ENCODE measurements around the gene PRR14. TPM values are rescaled to one million over a fixed set of nuclear protein-coding genes. Genes with fewer than 3 reads are reported as not detected.

Gene PRR14
- polyA plus RNA-seq, 3 donors from 2014 or later, result 10.6 to 29.5 (median 12.9) TPM

DNA sequence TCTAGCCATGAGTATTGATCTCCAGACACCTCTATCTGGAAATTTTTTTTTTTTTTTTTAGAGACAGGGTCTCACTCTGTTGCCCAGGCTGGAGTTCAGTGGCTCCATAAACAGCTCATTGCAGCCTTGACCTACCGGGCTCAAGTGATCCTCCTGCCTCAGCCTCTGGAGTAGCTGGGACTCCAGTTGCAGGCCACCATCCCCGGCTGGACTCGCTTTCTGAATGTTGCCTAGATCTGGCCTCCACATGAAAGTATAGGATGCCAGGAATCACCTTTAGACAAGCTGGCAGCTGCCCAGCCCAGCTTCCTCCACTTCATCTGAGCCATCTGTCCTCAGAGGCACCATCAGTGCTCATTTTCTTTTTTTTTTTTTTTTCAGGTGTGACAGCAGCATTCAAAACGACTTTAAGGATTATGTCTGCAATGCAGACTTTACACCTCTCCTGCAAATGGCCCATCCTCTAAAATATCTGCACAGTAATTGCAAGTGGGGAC lies 6.4 kb upstream of the PRR14 start:
- no peak overlapping the region for H3K4me3 Mint-ChIP-seq
- DNase-seq, result no peak
- no peak overlapping the region for H3K27ac Mint-ChIP-seq
- no peaks in the 10 kb centered on the region for H3K27me3 Mint-ChIP-seq (ENCODE audit: low read depth in 3 of 3)
- no peaks in the 10 kb centered on the region for H3K9me3 Mint-ChIP-seq
- peaks cover 2 to 5% of the 10 kb centered on the region in 2 donors for H3K4me1 Mint-ChIP-seq
- H3K36me3 Mint-ChIP-seq, result no peaks in the 10 kb centered on the region

- H3K9me3 Mint-ChIP-seq, result no peaks in the 10 kb centered on the region
- no peak overlapping the region for H3K4me3 Mint-ChIP-seq
- H3K27me3 Mint-ChIP-seq (ENCODE audit: low read depth in 3 of 3), result peaks cover 2 to 5% (median 2%) of the 10 kb centered on the region in 3 donors
- H3K36me3 Mint-ChIP-seq, result no peaks in the 10 kb centered on the region
- peaks cover 15 to 17% of the 10 kb centered on the region in 2 donors for H3K4me1 Mint-ChIP-seq
- DNase-seq, result no peak
- no peak overlapping the region for H3K27ac Mint-ChIP-seq
Measured at GRCh38 chr16:30645727-30646126, 5.0 kb upstream of the PRR14 start.

- H3K27ac Mint-ChIP-seq, result no peak overlapping the region
- H3K27me3 Mint-ChIP-seq (ENCODE audit: low read depth in 3 of 3), result peaks cover 2 to 10% (median 8%) of the 10 kb centered on the region in 3 donors
- no peak overlapping the region for H3K4me3 Mint-ChIP-seq
- peaks cover 0 to 2% (median 0%) of the 10 kb centered on the region in 3 donors for H3K36me3 Mint-ChIP-seq
- no peak for DNase-seq
- H3K4me1 Mint-ChIP-seq, result peaks cover 22 to 27% of the 10 kb centered on the region in 2 donors
- no peaks in the 10 kb centered on the region for H3K9me3 Mint-ChIP-seq
Measured at GRCh38 chr16:30647274-30647571, 3.5 kb upstream of the PRR14 start.

- DNase-seq, result peak; percentile 72 to 79 (median 74)
- H3K4me3 Mint-ChIP-seq, result peak overlapping the region; percentile 94 to 100 (median 98)
- peak overlapping the region; percentile 96 to 99 (median 98) for H3K27ac Mint-ChIP-seq
- H3K36me3 Mint-ChIP-seq, result peaks cover 0 to 4% (median 0%) of the 10 kb centered on the region in 3 donors
- H3K4me1 Mint-ChIP-seq, result peaks cover 31 to 33% of the 10 kb centered on the region in 2 donors
- no peaks in the 10 kb centered on the region for H3K9me3 Mint-ChIP-seq
- H3K27me3 Mint-ChIP-seq (ENCODE audit: low read depth in 3 of 3), result peaks cover 2 to 10% (median 8%) of the 10 kb centered on the region in 3 donors
Measured at GRCh38 chr16:30649725-30650368, 913 bp upstream of the PRR14 start.

- Mint-ChIP-seq H3K4me3 (peak overlapping the region; percentile 94 to 100 (median 98)), H3K27ac (peak overlapping the region; percentile 96 to 99 (median 98)), H3K27me3 (ENCODE audit: low read depth in 3 of 3) (peaks cover 2 to 10% (median 8%) of the 10 kb centered on the region in 3 donors), H3K4me1 (peaks cover 34% of the 10 kb centered on the region in 2 donors), H3K9me3 (no peaks in the 10 kb centered on the region), H3K36me3 (peaks cover 0 to 10% (median 3%) of the 10 kb centered on the region in 3 donors)
- peak; percentile 71 to 74 (median 72) for DNase-seq
Measured at GRCh38 chr16:30651124-30652004, 604 bp downstream of the PRR14 start.

- H3K27me3 Mint-ChIP-seq (ENCODE audit: low read depth in 3 of 3), result peaks cover 2 to 10% (median 8%) of the 10 kb centered on the region in 3 donors
- H3K4me1 Mint-ChIP-seq, result peaks cover 35 to 37% of the 10 kb centered on the region in 2 donors
- no peak for DNase-seq
Measured at GRCh38 chr16:30652005-30652296, 1.2 kb downstream of the PRR14 start.

DNA sequence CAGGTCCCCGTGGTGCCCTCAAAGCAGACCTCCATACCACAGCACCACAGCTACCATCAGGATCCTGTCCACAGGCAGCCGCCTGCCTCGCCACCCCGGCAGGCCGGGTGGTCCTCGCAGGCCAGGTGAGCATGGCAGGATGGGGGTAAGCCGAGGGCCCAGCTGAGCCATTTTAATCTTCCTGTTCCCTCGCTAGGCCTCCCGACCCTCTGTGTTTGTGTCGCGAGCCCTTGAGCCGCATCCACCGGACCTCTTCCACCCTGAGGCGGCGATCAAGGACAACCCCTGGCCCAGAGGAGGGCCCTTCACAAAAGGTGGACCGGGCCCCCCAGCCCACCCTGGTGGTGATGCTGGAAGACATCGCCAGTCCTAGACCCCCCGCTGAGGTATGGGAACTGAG lies 2.0 kb downstream of the PRR14 start:
- Mint-ChIP-seq H3K36me3 (peaks cover 0 to 11% (median 4%) of the 10 kb centered on the region in 3 donors), H3K9me3 (no peaks in the 10 kb centered on the region), H3K27me3 (ENCODE audit: low read depth in 3 of 3) (peaks cover 5 to 10% (median 8%) of the 10 kb centered on the region in 3 donors), H3K27ac (peak overlapping the region; percentile 81 to 87 (median 87)), H3K4me1 (peaks cover 43 to 44% of the 10 kb centered on the region in 2 donors), H3K4me3 (peak overlapping the region in 4 of 5 donors; percentile 80 to 86 (median 80))
- no peak for DNase-seq

More at GRCh38 chr16:30652005-30652296, 1.2 kb downstream of the PRR14 start:
- Mint-ChIP-seq H3K36me3 (peaks cover 0 to 11% (median 4%) of the 10 kb centered on the region in 3 donors), H3K27ac (peak overlapping the region; percentile 86 to 90 (median 87)), H3K4me3 (peak overlapping the region; percentile 71 to 86 (median 80)), H3K9me3 (no peaks in the 10 kb centered on the region)

DNA sequence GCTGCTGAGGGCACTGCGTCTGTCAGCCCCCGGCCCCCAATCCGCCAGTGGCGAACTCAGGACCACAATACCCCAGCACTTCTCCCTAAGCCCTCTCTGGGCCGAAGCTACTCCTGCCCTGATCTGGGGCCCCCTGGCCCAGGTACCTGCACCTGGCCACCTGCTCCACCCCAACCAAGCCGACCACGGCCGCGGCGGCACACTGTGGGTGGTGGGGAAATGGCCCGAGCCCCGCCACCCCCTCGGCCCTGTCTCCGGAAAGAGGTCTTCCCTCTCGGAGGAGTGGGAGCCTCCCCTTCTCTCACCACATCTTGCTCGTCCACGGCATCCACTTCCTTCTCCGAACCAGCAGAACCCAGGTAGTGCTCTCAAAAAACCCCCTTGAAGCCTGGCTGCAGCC lies 4.1 kb downstream of the PRR14 start:
- DNase-seq, result no peak
- Mint-ChIP-seq H3K36me3 (peaks cover 0 to 11% (median 4%) of the 10 kb centered on the region in 3 donors), H3K27me3 (ENCODE audit: low read depth in 3 of 3) (peaks cover 14 to 20% (median 19%) of the 10 kb centered on the region in 3 donors), H3K4me3 (no peak overlapping the region), H3K4me1 (peaks cover 33 to 38% of the 10 kb centered on the region in 2 donors), H3K9me3 (no peaks in the 10 kb centered on the region), H3K27ac (no peak overlapping the region)

DNA sequence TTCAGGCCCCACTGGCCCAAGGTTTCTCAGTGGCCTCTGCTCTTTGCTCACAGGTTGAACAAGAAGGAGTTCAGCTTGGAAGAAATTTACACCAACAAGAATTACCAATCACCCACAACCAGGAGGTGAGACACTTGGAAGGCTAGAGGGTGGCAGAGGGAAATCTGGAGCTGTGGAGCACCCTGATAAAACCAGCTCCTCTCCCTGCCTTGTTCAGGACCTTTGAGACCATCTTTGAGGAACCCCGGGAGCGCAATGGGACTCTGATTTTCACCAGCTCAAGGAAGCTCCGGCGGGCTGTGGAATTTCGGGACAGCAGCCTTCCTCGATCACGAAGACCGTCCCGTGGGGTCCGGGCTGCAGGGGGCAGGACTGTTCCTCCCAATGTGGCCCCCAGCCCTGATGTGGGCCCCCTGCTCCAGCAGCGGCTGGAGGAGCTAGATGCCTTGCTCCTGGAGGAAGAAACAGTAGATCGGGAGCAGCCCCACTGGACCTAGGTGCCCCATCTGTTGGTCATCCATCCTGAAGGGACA lies 5.1 kb downstream of the PRR14 start:
- Mint-ChIP-seq H3K9me3 (no peaks in the 10 kb centered on the region), H3K4me1 (peaks cover 32 to 39% of the 10 kb centered on the region in 2 donors), H3K27ac (peak overlapping the region in 5 of 6 donors; percentile 59 to 93 (median 64)), H3K27me3 (ENCODE audit: low read depth in 3 of 3) (peaks cover 14 to 16% (median 15%) of the 10 kb centered on the region in 3 donors), H3K36me3 (peaks cover 0 to 11% (median 8%) of the 10 kb centered on the region in 3 donors), H3K4me3 (peak overlapping the region in 1 of 5 donors; percentile 65)
- DNase-seq, result no peak

DNA sequence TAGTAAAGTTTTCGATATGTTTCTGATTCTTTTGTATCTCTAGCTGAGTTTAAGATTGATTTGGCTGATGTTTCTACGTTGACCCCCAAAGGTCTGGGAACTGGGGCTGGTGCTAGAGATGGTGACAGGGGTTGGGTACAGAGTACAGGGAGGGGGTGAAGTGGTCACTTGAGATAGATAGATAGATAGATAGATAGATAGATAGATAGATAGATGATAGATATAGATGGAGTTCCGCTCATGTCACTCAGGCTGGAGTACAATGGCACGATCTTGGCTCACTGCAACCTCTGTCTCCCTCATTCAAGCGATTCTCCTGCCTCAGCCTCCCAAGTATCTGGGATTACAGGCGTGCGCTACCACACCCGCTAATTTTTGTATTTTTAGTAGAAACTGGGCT lies 5.6 kb downstream of the PRR14 start:
- Mint-ChIP-seq H3K9me3 (no peaks in the 10 kb centered on the region), H3K27me3 (ENCODE audit: low read depth in 3 of 3) (peaks cover 14 to 15% (median 14%) of the 10 kb centered on the region in 3 donors), H3K36me3 (peaks cover 0 to 14% (median 8%) of the 10 kb centered on the region in 3 donors), H3K4me3 (peak overlapping the region in 3 of 5 donors; percentile 21 to 65 (median 30)), H3K27ac (peak overlapping the region; percentile 59 to 93 (median 72)), H3K4me1 (peaks cover 35 to 44% of the 10 kb centered on the region in 2 donors)
- no peak for DNase-seq

DNA sequence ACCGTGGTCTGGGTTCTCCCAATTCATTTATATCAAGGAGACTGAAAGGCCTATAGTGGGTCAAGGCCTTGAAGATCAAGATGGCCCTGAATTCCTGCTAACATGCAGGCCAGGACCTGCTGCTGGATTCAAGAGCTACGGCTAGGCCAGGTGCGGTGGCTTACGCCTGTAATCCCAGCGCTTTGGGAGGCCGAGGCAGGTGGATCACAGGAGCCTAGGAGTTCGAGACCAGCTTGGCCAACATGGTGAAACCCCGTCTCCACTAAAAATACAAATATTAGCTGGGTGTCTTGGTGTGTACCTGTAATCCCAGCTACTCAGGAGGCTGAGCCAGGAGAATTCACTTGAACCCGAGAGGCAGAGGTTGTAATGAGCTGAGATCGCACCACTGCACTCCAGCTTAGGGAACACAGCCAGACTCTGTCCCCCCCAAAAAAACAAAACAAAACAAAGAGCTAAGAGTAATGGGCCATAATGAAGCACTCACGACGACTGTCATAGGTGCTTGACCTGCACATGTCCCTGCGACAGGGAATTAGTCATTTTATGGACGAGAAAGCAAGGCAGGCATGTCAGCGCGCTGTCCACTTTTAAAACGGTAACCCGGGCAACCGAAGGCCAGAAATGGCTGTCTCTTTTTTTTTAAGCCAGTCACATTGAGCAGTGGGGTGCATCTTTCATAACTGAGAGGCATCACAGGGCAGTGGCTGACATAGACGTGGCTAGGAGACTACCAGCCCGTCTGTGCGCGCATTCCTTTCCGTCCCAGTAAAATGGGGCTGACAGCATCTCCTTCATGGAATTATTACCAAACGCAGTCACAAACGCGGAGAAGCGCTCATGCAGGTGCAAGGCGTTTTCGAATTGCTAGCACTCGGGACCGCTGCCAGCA lies 6.5 kb downstream of the PRR14 start:
- Mint-ChIP-seq H3K27me3 (ENCODE audit: low read depth in 3 of 3) (peaks cover 9 to 15% (median 14%) of the 10 kb centered on the region in 3 donors), H3K9me3 (no peaks in the 10 kb centered on the region), H3K27ac (peak overlapping the region; percentile 80 to 96 (median 94)), H3K4me3 (peak overlapping the region; percentile 78 to 87 (median 82)), H3K36me3 (peaks cover 0 to 20% (median 8%) of the 10 kb centered on the region in 3 donors), H3K4me1 (peaks cover 36 to 46% of the 10 kb centered on the region in 2 donors)
- DNase-seq, result no peak

GRCh38 chr16:30657866-30658730 lies 7.3 kb downstream of the PRR14 start, which contains the start of gene FBRS:
FBRS (plus strand) TSS chr16:30658431; CDS start chr16:30659519, 1,088 bp downstream.
- peaks cover 9 to 15% (median 14%) of the 10 kb centered on the region in 3 donors for H3K27me3 Mint-ChIP-seq (ENCODE audit: low read depth in 3 of 3)
- peaks cover 36 to 43% of the 10 kb centered on the region in 2 donors for H3K4me1 Mint-ChIP-seq
- no peaks in the 10 kb centered on the region for H3K9me3 Mint-ChIP-seq
- H3K4me3 Mint-ChIP-seq, result peak within 1 kb of the TSS; percentile 88 to 98 (median 93)
- H3K27ac Mint-ChIP-seq, result peak within 1 kb of the TSS; percentile 96 to 100 (median 100)
- H3K36me3 Mint-ChIP-seq, result peaks cover under 1 to 20% (median 8%) of the 10 kb centered on the region in 3 donors
- DNase-seq, result peak; percentile 100
